ENCODE measurements around the gene GPATCH2. TPM values are rescaled to one million over a fixed set of nuclear protein-coding genes. Genes with fewer than 3 reads are reported as not detected.
A peak's percentile ranks its signal among the peaks of the same experiment; 100 is the strongest.

The GPATCH2 gene
- total RNA-seq (16.9 TPM), polyA plus RNA-seq (6.5 TPM)
- long read RNA-seq, donor 1 = 0 reads
- long read RNA-seq, donor 2, partial matches to known transcripts = 7 of 7 reads
- long read RNA-seq, donor 2, other reads (novel, unspliced or antisense) = 0 of 7 reads
- long read RNA-seq, donor 3, partial matches to known transcripts = 9 of 11 reads
- long read RNA-seq, donor 3, other reads (novel, unspliced or antisense) = 0 of 11 reads
- long read RNA-seq, donor 4, partial matches to known transcripts = 0 of 1 reads
- long read RNA-seq, donor 4, other reads (novel, unspliced or antisense) = 0 of 1 reads
- long read RNA-seq, donor 5, partial matches to known transcripts = 12 of 16 reads
- long read RNA-seq, donor 5, other reads (novel, unspliced or antisense) = 0 of 16 reads
- long read RNA-seq, donor 6 = 0 reads
- long read RNA-seq, donor 7, partial matches to known transcripts = 5 of 9 reads
- long read RNA-seq, donor 7, other reads (novel, unspliced or antisense) = 0 of 9 reads
- long read RNA-seq, donor 8, full-length matches to known transcripts = 3 of 3 reads
- long read RNA-seq, donor 8, partial matches to known transcripts = 0 of 3 reads
- long read RNA-seq, donor 8, other reads (novel, unspliced or antisense) = 0 of 3 reads
- long read RNA-seq, donor 9, full-length matches to known transcripts = 2 of 7 reads
- long read RNA-seq, donor 9, partial matches to known transcripts = 5 of 7 reads
- long read RNA-seq, donor 9, other reads (novel, unspliced or antisense) = 0 of 7 reads
- long read RNA-seq, donor 10 = 0 reads

GRCh38 chr1:217630711-217631591 is at the start of gene GPATCH2, which contains the start of gene SPATA17:
Gene GPATCH2, minus strand, starts transcription at chr1:217631090. Its CDS starts 119 bp downstream, at chr1:217630971.
Gene SPATA17, plus strand, starts transcription at chr1:217631344. Its CDS starts 35 bp downstream, at chr1:217631379.
- Histone ChIP-seq H3K4me3 (ENCODE audit: low read length in 2 of 2) (peak within 1 kb of the TSS; percentile 76 to 85), H3K4me1 (ENCODE audit: control insufficient read depth in 2 of 2, insufficient read depth in 2 of 2, low read length in 2 of 2) (peaks cover 0 to 6% of the 10 kb centered on the region in 2 donors), H3K27ac (ENCODE audit: low read depth in 1 of 2, low read length in 1 of 2) (peak within 1 kb of the TSS; percentile 80 to 86), H3K27me3 (ENCODE audit: control insufficient read depth in 2 of 2, insufficient read depth in 1 of 2, low read length in 1 of 2) (no peaks in the 10 kb centered on the region), H3K9me3 (ENCODE audit: control insufficient read depth in 2 of 2, insufficient read depth in 1 of 2, low read length in 1 of 2) (no peaks in the 10 kb centered on the region), H3K36me3 (ENCODE audit: control insufficient read depth in 2 of 2, insufficient read depth in 2 of 2, low read length in 1 of 2) (no peaks in the 10 kb centered on the region)
- 2% methylated on average over 42 of the region's 42 CpGs for WGBS
- peak; percentile 71 to 94 (median 86) for DNase-seq (ENCODE audit: low read depth in 6 of 9, low spot score in 9 of 9)

- Histone ChIP-seq H3K4me3 (ENCODE audit: low read length in 2 of 2) (no peak overlapping the region), H3K27ac (ENCODE audit: low read depth in 1 of 2, low read length in 1 of 2) (no peak overlapping the region), H3K9me3 (ENCODE audit: control insufficient read depth in 2 of 2, insufficient read depth in 1 of 2, low read length in 1 of 2) (no peaks in the 10 kb centered on the region), H3K27me3 (ENCODE audit: control insufficient read depth in 2 of 2, insufficient read depth in 1 of 2, low read length in 1 of 2) (no peaks in the 10 kb centered on the region), H3K36me3 (ENCODE audit: control insufficient read depth in 2 of 2, insufficient read depth in 2 of 2, low read length in 1 of 2) (no peaks in the 10 kb centered on the region), H3K4me1 (ENCODE audit: control insufficient read depth in 2 of 2, insufficient read depth in 2 of 2, low read length in 2 of 2) (no peaks in the 10 kb centered on the region)
- 71% methylated on average over 4 of the region's 4 CpGs for WGBS
- no peak for DNase-seq (ENCODE audit: low read depth in 6 of 9, low spot score in 9 of 9)
Measured at GRCh38 chr1:217674028-217674729, 43.3 kb upstream of the GPATCH2 start.

GRCh38 chr1:217673387-217673786 is 42.5 kb upstream of the GPATCH2 start:
- WGBS = 87% methylated on average over 2 of the region's 2 CpGs
- H3K27me3 ChIP-seq (ENCODE audit: control insufficient read depth in 2 of 2, insufficient read depth in 1 of 2, low read length in 1 of 2) = no peaks in the 10 kb centered on the region

GRCh38 chr1:217668351-217668940 is 37.6 kb upstream of the GPATCH2 start:
- no peak for DNase-seq (ENCODE audit: low read depth in 6 of 9, low spot score in 9 of 9)
- no peaks in the 10 kb centered on the region for H3K36me3 ChIP-seq (ENCODE audit: control insufficient read depth in 2 of 2, insufficient read depth in 2 of 2, low read length in 1 of 2)
- WGBS = 77% methylated on average over 2 of the region's 2 CpGs
- no peak overlapping the region for H3K27ac ChIP-seq (ENCODE audit: low read depth in 1 of 2, low read length in 1 of 2)
- no peaks in the 10 kb centered on the region for H3K4me1 ChIP-seq (ENCODE audit: control insufficient read depth in 2 of 2, insufficient read depth in 2 of 2, low read length in 2 of 2)
- H3K27me3 ChIP-seq (ENCODE audit: control insufficient read depth in 2 of 2, insufficient read depth in 1 of 2, low read length in 1 of 2) = no peaks in the 10 kb centered on the region
- H3K9me3 ChIP-seq (ENCODE audit: control insufficient read depth in 2 of 2, insufficient read depth in 1 of 2, low read length in 1 of 2) = no peaks in the 10 kb centered on the region
- H3K4me3 ChIP-seq (ENCODE audit: low read length in 2 of 2) = no peak overlapping the region

More at GRCh38 chr1:217673387-217673786, 42.5 kb upstream of the GPATCH2 start:
- Histone ChIP-seq H3K36me3 (ENCODE audit: control insufficient read depth in 2 of 2, insufficient read depth in 2 of 2, low read length in 1 of 2) (no peaks in the 10 kb centered on the region), H3K4me3 (ENCODE audit: low read length in 2 of 2) (no peak overlapping the region), H3K9me3 (ENCODE audit: control insufficient read depth in 2 of 2, insufficient read depth in 1 of 2, low read length in 1 of 2) (no peaks in the 10 kb centered on the region), H3K27ac (ENCODE audit: low read depth in 1 of 2, low read length in 1 of 2) (no peak overlapping the region), H3K4me1 (ENCODE audit: control insufficient read depth in 2 of 2, insufficient read depth in 2 of 2, low read length in 2 of 2) (no peaks in the 10 kb centered on the region)
- DNase-seq (ENCODE audit: low read depth in 6 of 9, low spot score in 9 of 9) = no peak

GRCh38 chr1:217661407-217661806 is 30.5 kb upstream of the GPATCH2 start:
- Histone ChIP-seq H3K36me3 (ENCODE audit: control insufficient read depth in 2 of 2, insufficient read depth in 2 of 2, low read length in 1 of 2) (no peaks in the 10 kb centered on the region), H3K4me3 (ENCODE audit: low read length in 2 of 2) (no peak overlapping the region), H3K27me3 (ENCODE audit: control insufficient read depth in 2 of 2, insufficient read depth in 1 of 2, low read length in 1 of 2) (no peaks in the 10 kb centered on the region), H3K9me3 (ENCODE audit: control insufficient read depth in 2 of 2, insufficient read depth in 1 of 2, low read length in 1 of 2) (no peaks in the 10 kb centered on the region), H3K27ac (ENCODE audit: low read depth in 1 of 2, low read length in 1 of 2) (no peak overlapping the region), H3K4me1 (ENCODE audit: control insufficient read depth in 2 of 2, insufficient read depth in 2 of 2, low read length in 2 of 2) (no peaks in the 10 kb centered on the region)
- no peak for DNase-seq (ENCODE audit: low read depth in 6 of 9, low spot score in 9 of 9)

- 85% methylated on average over 5 of the region's 5 CpGs for WGBS
- Histone ChIP-seq H3K9me3 (ENCODE audit: control insufficient read depth in 2 of 2, insufficient read depth in 1 of 2, low read length in 1 of 2) (no peaks in the 10 kb centered on the region), H3K36me3 (ENCODE audit: control insufficient read depth in 2 of 2, insufficient read depth in 2 of 2, low read length in 1 of 2) (no peaks in the 10 kb centered on the region), H3K27me3 (ENCODE audit: control insufficient read depth in 2 of 2, insufficient read depth in 1 of 2, low read length in 1 of 2) (no peaks in the 10 kb centered on the region), H3K4me1 (ENCODE audit: control insufficient read depth in 2 of 2, insufficient read depth in 2 of 2, low read length in 2 of 2) (no peaks in the 10 kb centered on the region), H3K27ac (ENCODE audit: low read depth in 1 of 2, low read length in 1 of 2) (no peak overlapping the region), H3K4me3 (ENCODE audit: low read length in 2 of 2) (no peak overlapping the region)
- DNase-seq (ENCODE audit: low read depth in 6 of 9, low spot score in 9 of 9) = no peak
Measured at GRCh38 chr1:217660353-217661062, 29.6 kb upstream of the GPATCH2 start.

- H3K36me3 ChIP-seq (ENCODE audit: control insufficient read depth in 2 of 2, insufficient read depth in 2 of 2, low read length in 1 of 2) = no peaks in the 10 kb centered on the region
- H3K27me3 ChIP-seq (ENCODE audit: control insufficient read depth in 2 of 2, insufficient read depth in 1 of 2, low read length in 1 of 2) = no peaks in the 10 kb centered on the region
- H3K4me1 ChIP-seq (ENCODE audit: control insufficient read depth in 2 of 2, insufficient read depth in 2 of 2, low read length in 2 of 2) = no peaks in the 10 kb centered on the region
- no peaks in the 10 kb centered on the region for H3K9me3 ChIP-seq (ENCODE audit: control insufficient read depth in 2 of 2, insufficient read depth in 1 of 2, low read length in 1 of 2)
- no peak for DNase-seq (ENCODE audit: low read depth in 6 of 9, low spot score in 9 of 9)
- 97% methylated on average over 4 of the region's 4 CpGs for WGBS
- no peak overlapping the region for H3K4me3 ChIP-seq (ENCODE audit: low read length in 2 of 2)
- H3K27ac ChIP-seq (ENCODE audit: low read depth in 1 of 2, low read length in 1 of 2) = no peak overlapping the region
Measured at GRCh38 chr1:217650674-217651073, 19.8 kb upstream of the GPATCH2 start.

GRCh38 chr1:217647791-217648190 is 16.9 kb upstream of the GPATCH2 start:
- Histone ChIP-seq H3K9me3 (ENCODE audit: control insufficient read depth in 2 of 2, insufficient read depth in 1 of 2, low read length in 1 of 2) (no peaks in the 10 kb centered on the region), H3K36me3 (ENCODE audit: control insufficient read depth in 2 of 2, insufficient read depth in 2 of 2, low read length in 1 of 2) (no peaks in the 10 kb centered on the region), H3K27me3 (ENCODE audit: control insufficient read depth in 2 of 2, insufficient read depth in 1 of 2, low read length in 1 of 2) (no peaks in the 10 kb centered on the region), H3K4me1 (ENCODE audit: control insufficient read depth in 2 of 2, insufficient read depth in 2 of 2, low read length in 2 of 2) (no peaks in the 10 kb centered on the region), H3K27ac (ENCODE audit: low read depth in 1 of 2, low read length in 1 of 2) (no peak overlapping the region), H3K4me3 (ENCODE audit: low read length in 2 of 2) (no peak overlapping the region)
- 95% methylated on average over 13 of the region's 13 CpGs for WGBS
- no peak for DNase-seq (ENCODE audit: low read depth in 6 of 9, low spot score in 9 of 9)

All from thymus (tissue), 14 donors.